ENCODE measurements around the gene E2F4. TPM values are rescaled to one million over a fixed set of nuclear protein-coding genes. Genes with fewer than 3 reads are reported as not detected.
A peak's percentile ranks its signal among the peaks of the same experiment; 100 is the strongest.

E2F4 gene
- total RNA-seq, 4 donors from 2014 or later = 56.8 to 74.8 (median 68.1) TPM

DNA sequence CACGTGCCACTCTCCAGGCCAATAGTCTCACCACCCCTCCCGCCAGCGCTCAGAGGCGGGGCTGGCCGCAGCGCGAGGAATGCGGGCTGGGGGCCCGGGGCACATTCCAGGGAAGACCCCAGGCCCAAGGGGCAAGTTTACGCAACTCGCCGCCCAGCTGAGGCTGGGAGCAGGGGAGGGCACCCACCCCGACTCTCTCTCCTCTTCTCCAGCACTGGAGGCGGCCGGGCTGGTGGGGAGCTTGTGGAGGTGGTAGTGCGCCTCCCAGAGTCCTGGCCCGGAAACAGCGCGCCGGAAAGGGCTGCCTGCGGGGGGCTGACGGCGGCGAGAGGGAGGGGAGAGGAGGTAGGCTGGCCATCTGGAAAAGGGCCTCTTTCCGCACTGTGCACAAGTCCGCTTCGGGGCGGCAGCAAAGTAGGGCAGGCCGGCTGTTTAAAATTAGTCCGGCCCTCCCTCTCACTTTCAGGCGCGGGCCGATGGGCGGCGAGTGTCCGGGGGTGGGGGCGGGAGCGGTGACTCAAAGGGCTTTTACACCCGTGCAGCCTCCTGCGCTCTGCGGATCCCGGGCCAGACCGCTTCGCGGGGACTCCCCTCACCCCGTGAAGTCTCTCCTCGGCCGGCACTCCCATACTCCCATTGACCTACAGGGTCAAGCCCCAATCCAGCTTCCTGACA, 54.3 kb downstream of the E2F4 start:
- 1% methylated on average over 32 to 48 of the region's 48 CpGs for WGBS, 2 donors
- peak; percentile 53 to 95 for DNase-seq (ENCODE audit: low spot score in 2 of 2)
- H3K4me3 ChIP-seq (ENCODE audit: low read depth, poor library complexity, severe bottlenecking) = peak overlapping the region; percentile 44
- TF ChIP-seq, protein P1, sequence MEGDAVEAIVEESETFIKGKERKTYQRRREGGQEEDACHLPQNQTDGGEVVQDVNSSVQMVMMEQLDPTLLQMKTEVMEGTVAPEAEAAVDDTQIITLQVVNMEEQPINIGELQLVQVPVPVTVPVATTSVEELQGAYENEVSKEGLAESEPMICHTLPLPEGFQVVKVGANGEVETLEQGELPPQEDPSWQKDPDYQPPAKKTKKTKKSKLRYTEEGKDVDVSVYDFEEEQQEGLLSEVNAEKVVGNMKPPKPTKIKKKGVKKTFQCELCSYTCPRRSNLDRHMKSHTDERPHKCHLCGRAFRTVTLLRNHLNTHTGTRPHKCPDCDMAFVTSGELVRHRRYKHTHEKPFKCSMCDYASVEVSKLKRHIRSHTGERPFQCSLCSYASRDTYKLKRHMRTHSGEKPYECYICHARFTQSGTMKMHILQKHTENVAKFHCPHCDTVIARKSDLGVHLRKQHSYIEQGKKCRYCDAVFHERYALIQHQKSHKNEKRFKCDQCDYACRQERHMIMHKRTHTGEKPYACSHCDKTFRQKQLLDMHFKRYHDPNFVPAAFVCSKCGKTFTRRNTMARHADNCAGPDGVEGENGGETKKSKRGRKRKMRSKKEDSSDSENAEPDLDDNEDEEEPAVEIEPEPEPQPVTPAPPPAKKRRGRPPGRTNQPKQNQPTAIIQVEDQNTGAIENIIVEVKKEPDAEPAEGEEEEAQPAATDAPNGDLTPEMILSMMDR (IDR thresholded peaks at IDR 0.05) = peak in 1 of 3 donors; percentile 33
- TF ChIP-seq POLR2A (IDR thresholded peaks at IDR 0.05) = no peak
- intact Hi-C loops (cut with DNase I; ENCODE audit: low total_unique reads) = no loop called here

DNA sequence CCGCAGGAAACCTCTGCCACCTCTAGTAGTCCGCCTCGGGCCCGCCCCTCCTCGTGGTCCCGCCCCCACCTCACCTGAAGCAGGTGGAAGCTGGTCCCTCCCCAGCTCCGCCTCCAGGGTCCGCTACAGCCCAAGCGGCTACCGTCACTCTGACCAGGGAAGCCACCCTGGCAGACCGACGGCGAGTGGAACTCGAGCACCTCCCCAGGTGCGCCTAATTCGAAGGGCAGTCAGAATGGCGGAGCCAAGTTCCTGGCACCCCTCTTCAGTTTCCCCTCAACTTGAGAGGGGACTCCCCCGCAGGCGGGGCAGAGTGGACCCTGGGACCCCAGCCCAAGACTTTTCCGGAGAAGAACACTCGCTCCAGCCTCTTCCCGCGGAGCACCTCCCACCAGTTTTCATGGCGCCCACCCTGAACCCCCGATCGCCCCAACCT, 54.8 kb downstream of the E2F4 start:
- peak in 1 of 2 donors; percentile 91 for DNase-seq (ENCODE audit: low spot score in 2 of 2)
- intact Hi-C loops (cut with DNase I; ENCODE audit: low total_unique reads) = no loop called here
- WGBS, 2 donors = 0% methylated on average over 13 to 15 of the region's 26 CpGs
- TF ChIP-seq, protein P1 (IDR thresholded peaks at IDR 0.05) = no peak
- no peak for TF ChIP-seq POLR2A (IDR thresholded peaks at IDR 0.05)
- H3K4me3 ChIP-seq (ENCODE audit: low read depth, poor library complexity, severe bottlenecking) = peak overlapping the region; percentile 44

DNA sequence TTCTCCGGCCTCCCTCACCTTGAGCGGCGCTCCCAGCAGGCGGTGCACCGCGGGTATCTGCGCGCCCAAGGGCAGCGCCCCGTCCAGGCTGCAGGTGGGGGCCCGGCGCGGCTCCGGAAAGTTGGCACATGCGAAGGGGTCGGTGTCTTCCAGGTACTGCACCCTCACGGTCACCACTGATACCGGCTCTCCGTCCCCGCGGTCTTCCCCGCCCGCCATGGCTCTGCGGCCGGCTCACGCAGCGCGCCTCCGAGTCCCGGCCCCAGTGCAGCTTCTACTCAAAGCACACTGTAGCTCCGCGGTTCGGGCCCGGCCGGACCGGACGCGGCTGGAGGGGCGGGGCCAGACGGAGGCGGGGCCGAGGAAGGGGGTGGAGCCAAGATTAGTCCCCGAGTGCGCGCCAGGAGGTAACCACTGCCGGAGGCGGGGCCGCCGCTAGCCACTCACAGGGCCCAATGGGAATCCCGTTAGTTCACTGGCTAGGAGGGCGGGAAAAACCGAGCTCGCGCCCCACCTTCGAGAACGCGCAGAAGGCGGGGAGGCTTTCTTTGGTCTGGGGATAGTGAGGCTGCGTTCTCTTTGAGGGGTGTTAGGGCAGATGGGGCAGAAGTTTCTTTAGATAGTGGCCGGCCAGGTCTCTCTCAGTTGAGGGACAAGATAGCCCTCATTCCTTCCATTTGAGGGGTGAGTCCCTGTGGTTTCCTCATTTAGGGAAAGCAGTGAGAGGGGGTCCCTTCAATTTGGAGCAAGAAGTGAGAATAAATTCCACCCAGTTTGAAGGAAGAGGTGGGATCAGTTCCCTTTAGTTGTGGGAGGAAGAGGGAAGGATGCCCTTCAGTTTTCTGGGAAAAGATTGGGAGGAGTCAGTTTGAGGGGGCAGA, 55.5 kb downstream of the E2F4 start, which contains the start of gene FHOD1:
TSS of gene FHOD1 (minus strand) at position 290 of the 881 bp plus-strand sequence. CDS start at position 219, 71 bp downstream.
- peak; percentile 97 to 100 for DNase-seq (ENCODE audit: low spot score in 2 of 2)
- WGBS, 2 donors = 0 to 1% methylated on average over 33 to 57 of the region's 60 CpGs
- H3K4me3 ChIP-seq (ENCODE audit: low read depth, poor library complexity, severe bottlenecking) = peak within 1 kb of the TSS; percentile 44
- TF ChIP-seq, protein P1 (IDR thresholded peaks at IDR 0.05) = peak in 1 of 3 donors; percentile 25
- no peak for TF ChIP-seq POLR2A (IDR thresholded peaks at IDR 0.05)
- intact Hi-C loops (cut with DNase I; ENCODE audit: low total_unique reads) = no loop called here

DNA sequence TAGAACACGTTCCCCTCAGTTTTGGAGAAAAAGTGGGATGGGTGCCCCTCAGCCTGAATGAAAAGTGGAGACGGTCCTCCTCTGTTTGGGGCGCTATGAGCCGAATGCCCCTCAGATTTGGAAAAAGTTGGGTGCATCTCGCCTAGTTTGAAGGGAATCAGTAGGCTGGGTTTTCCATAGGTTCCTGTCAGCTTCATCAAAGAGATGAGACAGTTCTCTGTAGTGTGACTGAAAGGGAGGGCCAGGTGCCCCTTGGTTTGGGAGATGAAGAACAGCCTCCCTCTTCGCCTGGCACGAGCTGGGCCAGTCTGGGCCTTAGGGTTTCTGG, 56.1 kb downstream of the E2F4 start:
- H3K4me3 ChIP-seq (ENCODE audit: low read depth, poor library complexity, severe bottlenecking) = peak overlapping the region; percentile 9
- WGBS, 2 donors = 2% methylated on average over 5 to 7 of the region's 7 CpGs
- no peak for DNase-seq (ENCODE audit: low spot score in 2 of 2)
- TF ChIP-seq, protein P1 (IDR thresholded peaks at IDR 0.05) = no peak
- no peak for TF ChIP-seq POLR2A (IDR thresholded peaks at IDR 0.05)
- intact Hi-C loops (cut with DNase I; ENCODE audit: low total_unique reads) = no loop called here

MicroRNAs within 50 kb of the gene (microRNA counts, 767-probe panel; counts per million panel counts)
- 0 to 358 counts per million in 2 donors for microRNA hsa-miR-328

Small RNAs within 50 kb of the gene (microRNA-seq; reads per million reads assigned to microRNA genes)
- gene MIR328 (ENCODE audit: borderline number of aligned reads in 1 of 2, borderline replicate concordance in 2 of 2) = 82.1 to 91.7 reads per million in 2 donors

Other genes with a start within 250 kb of the E2F4 start
- gene CES3, start 230.9 kb upstream of the E2F4 start, total RNA-seq = 1 to 10 TPM in 3 of 4 donors, under 1 TPM in 1; 0.59 to 1.3 (median 1.2) TPM
- 10 to 100 TPM; 43.6 to 95.8 (median 75.9) TPM for gene CES4A, start 203.6 kb upstream of the E2F4 start, total RNA-seq
- gene CBFB, start 163.0 kb upstream of the E2F4 start, total RNA-seq = 10 to 100 TPM; 42.4 to 76.3 (median 48.2) TPM
- gene PHAF1, start 82.2 kb upstream of the E2F4 start, total RNA-seq = 10 to 100 TPM; 39.7 to 51.1 (median 46.8) TPM
- gene B3GNT9, start 41.2 kb upstream of the E2F4 start, total RNA-seq = 10 to 100 TPM; 10.3 to 18.0 (median 13.3) TPM
- gene TRADD, start 32.2 kb upstream of the E2F4 start, total RNA-seq = 10 to 100 TPM; 46.3 to 51.0 (median 49.4) TPM
- 10 to 100 TPM; 47.3 to 97.8 (median 67.9) TPM for gene FBXL8, start 32.2 kb upstream of the E2F4 start, total RNA-seq
- 100 to 1,000 TPM in 1 of 4 donors, 10 to 100 TPM in 3; 48.3 to 131 (median 64.7) TPM for gene HSF4, start 27.4 kb upstream of the E2F4 start, total RNA-seq
- gene NOL3, start 21.6 kb upstream of the E2F4 start, total RNA-seq = 100 to 1,000 TPM in 2 of 4 donors, 10 to 100 TPM in 2; 84.3 to 139 (median 115) TPM
- gene MATCAP1, start 8.2 kb upstream of the E2F4 start, total RNA-seq = 1 to 10 TPM; 5.1 to 8.9 (median 7.3) TPM
- 1 to 10 TPM in 3 of 4 donors, under 1 TPM in 1; 0.95 to 3.8 (median 1.7) TPM for gene EXOC3L1, start 2.0 kb upstream of the E2F4 start, total RNA-seq
- gene ELMO3, start 7.0 kb downstream of the E2F4 start, total RNA-seq = 10 to 100 TPM; 37.2 to 62.2 (median 51.6) TPM
- 10 to 100 TPM; 20.8 to 40.3 (median 31.0) TPM for gene TMEM208, start 35.0 kb downstream of the E2F4 start, total RNA-seq
- 10 to 100 TPM in 1 of 4 donors, 1 to 10 TPM in 3; 6.3 to 15.6 (median 8.4) TPM for gene FHOD1, start 55.3 kb downstream of the E2F4 start, total RNA-seq
- under 1 TPM; 0.04 to 0.83 (median 0.64) TPM for gene SLC9A5, start 56.8 kb downstream of the E2F4 start, total RNA-seq
- 10 to 100 TPM; 16.6 to 28.0 (median 21.2) TPM for gene PLEKHG4, start 87.4 kb downstream of the E2F4 start, total RNA-seq
- under 1 TPM in 2 of 4 donors, not detected in 2; 0.11 to 0.32 TPM for gene KCTD19, start 134.6 kb downstream of the E2F4 start, total RNA-seq
- gene LRRC36, start 134.7 kb downstream of the E2F4 start, total RNA-seq = under 1 TPM in 2 of 4 donors, not detected in 2; 0.26 to 0.64 TPM
- gene TPPP3, start 201.3 kb downstream of the E2F4 start, total RNA-seq = 100 to 1,000 TPM in 2 of 4 donors, 10 to 100 TPM in 2; 29.6 to 197 (median 89.7) TPM
- gene ZDHHC1, start 224.3 kb downstream of the E2F4 start, total RNA-seq = 10 to 100 TPM; 15.1 to 24.7 (median 21.4) TPM
- 100 to 1,000 TPM in 1 of 4 donors, 10 to 100 TPM in 3; 63.2 to 121 (median 80.8) TPM for gene HSD11B2, start 239.0 kb downstream of the E2F4 start, total RNA-seq